GM08714 (cell line): ENCODE measurements around the gene GFOD1.

Experiments used
- H3K4me3 ChIP-seq: fragments of 200-500 bp; sonication (Bioruptor generic); 2 replicates; pipeline ENCODE4 v1.5.1; 2014; ENCODE audit warnings: mild to moderate bottlenecking, low read length, inconsistent platforms
- ZNF274 ChIP-seq: IDR thresholded peaks from 2 replicates; pipeline ENCODE4 v1.6.1; 2012; ENCODE audit warnings: mild to moderate bottlenecking, low read depth, low read length

The GFOD1 gene

GRCh38 chr6:13427316-13427715 is 60.1 kb downstream of the GFOD1 start:
- H3K4me3 ChIP-seq = peak overlapping the region; percentile 38; the same call in 1 of the 2 replicates
- no peak for TF ChIP-seq ZNF274

GRCh38 chr6:13425943-13426931 is 61.2 kb downstream of the GFOD1 start:
- no peak overlapping the region for H3K4me3 ChIP-seq
- TF ChIP-seq ZNF274 = no peak

DNA sequence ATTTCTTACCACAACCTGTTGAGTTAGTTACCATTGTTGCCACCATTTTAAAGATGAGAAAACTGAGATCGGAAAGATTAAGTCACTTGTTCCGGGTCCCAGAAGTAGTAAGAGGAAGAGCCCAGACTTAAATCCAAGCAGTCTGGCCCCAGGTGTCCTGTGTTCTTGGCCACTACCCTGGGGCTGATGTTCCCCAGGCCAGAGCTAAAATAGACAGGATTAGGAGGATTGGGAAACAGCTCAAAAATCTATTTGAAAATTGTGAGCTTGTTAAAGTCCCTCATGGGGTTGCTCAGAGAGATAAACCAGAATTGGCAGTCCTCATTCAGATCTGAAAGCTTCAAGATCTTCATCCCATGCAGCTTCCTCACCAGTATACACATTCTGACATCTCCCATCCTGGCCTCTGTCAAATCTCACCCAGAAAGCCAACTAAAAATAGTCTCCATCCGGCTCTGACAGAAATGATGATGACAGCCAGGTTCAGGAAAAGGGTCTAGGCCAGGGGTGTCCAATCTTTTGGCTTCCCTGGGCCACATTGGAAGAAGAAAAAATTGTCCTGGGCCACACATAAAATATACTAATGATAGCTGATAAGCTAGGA is 62.0 kb downstream of the GFOD1 start:
- no peak for TF ChIP-seq ZNF274
- H3K4me3 ChIP-seq = no peak overlapping the region; the same call in 1 of the 2 replicates

- H3K4me3 ChIP-seq = no peak overlapping the region
- TF ChIP-seq ZNF274 = no peak
Observed at GRCh38 chr6:13423252-13423651, 64.1 kb downstream of the GFOD1 start.

GRCh38 chr6:13422681-13423221 is 64.6 kb downstream of the GFOD1 start:
- no peak overlapping the region for H3K4me3 ChIP-seq
- no peak for TF ChIP-seq ZNF274

DNA sequence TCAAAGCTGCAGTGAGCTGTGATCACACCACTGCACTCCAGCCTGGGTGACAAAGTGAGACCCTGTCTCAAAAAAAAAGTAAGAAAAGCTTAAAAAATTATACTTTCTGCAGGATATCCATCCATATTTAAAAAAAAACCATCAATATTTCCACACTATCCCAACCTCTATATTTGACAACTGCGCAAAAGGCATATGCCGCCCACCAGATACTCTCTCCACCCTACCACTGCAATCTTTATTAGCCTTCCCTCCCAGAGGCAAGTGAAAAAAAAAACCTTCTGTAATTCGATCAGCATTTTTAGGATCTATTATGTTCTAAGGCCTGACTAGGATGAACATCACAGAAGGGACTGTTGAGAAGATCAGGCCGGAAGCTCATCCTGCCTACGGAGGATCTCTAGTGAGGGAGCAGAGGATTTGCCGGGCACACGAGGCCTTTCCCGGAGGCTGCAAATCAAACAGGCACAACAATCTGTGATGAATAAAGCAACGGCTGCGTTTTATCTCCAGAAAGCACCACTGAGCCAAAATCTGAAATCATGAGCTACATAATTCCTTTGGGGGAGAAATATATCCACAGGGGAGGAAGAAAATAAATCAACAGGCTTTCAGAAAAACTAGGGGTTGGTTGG is 65.9 kb downstream of the GFOD1 start:
- no peak overlapping the region for H3K4me3 ChIP-seq
- TF ChIP-seq ZNF274 = no peak

GRCh38 chr6:13420269-13420668 is 67.1 kb downstream of the GFOD1 start:
- H3K4me3 ChIP-seq = no peak overlapping the region
- no peak for TF ChIP-seq ZNF274

- no peak overlapping the region; the same call in 1 of the 2 replicates for H3K4me3 ChIP-seq
- TF ChIP-seq ZNF274 = no peak
Observed at GRCh38 chr6:13419422-13420195, 67.8 kb downstream of the GFOD1 start.

GRCh38 chr6:13418844-13419243 is 68.6 kb downstream of the GFOD1 start:
- TF ChIP-seq ZNF274 = no peak

GRCh38 chr6:13417954-13418353 is 69.4 kb downstream of the GFOD1 start:
- H3K4me3 ChIP-seq = no peak overlapping the region
- no peak for TF ChIP-seq ZNF274

More at GRCh38 chr6:13418844-13419243, 68.6 kb downstream of the GFOD1 start:
- no peak overlapping the region for H3K4me3 ChIP-seq

DNA sequence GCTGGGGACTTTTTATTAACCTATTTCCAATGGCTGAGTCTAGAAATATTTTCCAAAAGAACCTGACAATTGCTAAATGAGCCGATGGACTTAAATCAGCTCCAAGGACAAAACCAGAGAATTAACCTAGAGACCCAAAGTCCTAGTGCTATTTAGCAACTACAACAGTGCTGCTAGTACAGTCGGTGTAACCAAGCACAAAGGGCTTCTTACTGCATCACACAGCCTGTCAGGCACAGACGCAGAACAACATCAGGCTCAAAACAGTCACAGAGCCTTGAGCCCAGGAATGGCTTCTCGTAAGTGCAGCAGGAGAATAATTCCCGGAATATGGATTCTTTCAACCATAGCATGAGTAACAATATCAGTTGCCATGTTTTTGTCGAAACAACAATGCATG is 70.0 kb downstream of the GFOD1 start:
- no peak for TF ChIP-seq ZNF274
- H3K4me3 ChIP-seq = no peak overlapping the region

DNA sequence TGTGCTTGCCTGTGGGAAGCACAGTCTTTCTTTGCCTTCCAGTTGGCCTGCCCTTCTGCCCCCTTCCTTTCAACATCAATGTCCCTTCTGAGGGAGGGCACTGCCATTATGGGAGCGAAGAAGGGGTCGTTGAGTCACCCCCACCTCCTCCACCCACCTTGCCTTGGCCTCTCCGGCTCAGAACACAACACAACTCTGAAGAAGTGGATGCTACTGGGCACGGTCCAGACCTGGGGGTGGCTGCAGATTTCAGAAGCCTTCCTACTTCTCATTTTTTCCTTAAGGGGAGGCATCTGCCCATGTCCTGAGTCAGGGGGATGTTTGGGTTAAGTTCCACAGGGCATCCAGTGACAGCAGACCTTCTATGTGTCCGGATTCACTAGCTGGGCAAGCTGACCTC is 72.1 kb downstream of the GFOD1 start:
- TF ChIP-seq ZNF274 = no peak
- no peak overlapping the region for H3K4me3 ChIP-seq

- no peak overlapping the region for H3K4me3 ChIP-seq
- TF ChIP-seq ZNF274 = no peak
Observed at GRCh38 chr6:13413900-13414555, 73.4 kb downstream of the GFOD1 start.
